HepG2 (cell line): ENCODE results near the gene WWTR1. TPM values are rescaled to one million over a fixed set of nuclear protein-coding genes. Genes with fewer than 3 reads are reported as not detected.

Source experiments
- ATAC-seq: fragments of 200-7000 bp; cut with Tn5 transposase; 3 replicates; pipeline ENCODE4 v1.9.1; 2020; ENCODE audit warnings: mild to moderate bottlenecking, moderate library complexity
- BruUV-seq: library from RNA; stranded (reverse); fragments of 400-500 nt; replicated peaks from 2 replicates; lab custom pipeline; 2021; lab: Mats Ljungman, UMichigan
- CTCF ChIA-PET: fragments of 300-600 bp; formaldehyde crosslinking; extraction: SDS; loops from one replicate; lab custom pipeline; 2021; ENCODE audit warnings: low total read pairs, inconsistent platforms, low intra/inter-chr PET ratio; lab: Yijun Ruan, JAX
- POLR2A ChIA-PET: fragments of 350-600 bp; sonication (Branson Sonifier 250); formaldehyde crosslinking; loops from one replicate; lab custom pipeline; 2020; ENCODE audit warnings: antibody characterized with exemption, inconsistent platforms; lab: Yijun Ruan, JAX
- DNase-seq: peaks from one replicate; pipeline ENCODE4 v3.0.0-alpha.2; 2015; ENCODE audit warnings: low spot score
- FAIRE-seq: peaks from 3 replicates; lab custom pipeline; 2011; peaks lifted over from hg19 to GRCh38; lab: Jason Lieb, UNC
- H2AFZ ChIP-seq: one replicate; pipeline ENCODE4 v1.6.1; 2011; ENCODE audit warnings: low read length, inconsistent platforms
- H3K27ac ChIP-seq: fragments of 300-600 bp; 3 replicates; pipeline ENCODE4 v1.8.0; 2011; ENCODE audit warnings: mixed run types, mild to moderate bottlenecking, mixed read lengths, low read length, inconsistent platforms; ENCODE audit not compliant: insufficient read depth; ENCODE audit errors: extremely low read length
- H3K27me3 ChIP-seq, 2 experiments: fragments of 200-600 bp in 1 of 2; 2 replicates in 1 of 2; 3 replicates in 1 of 2; pipeline versions ENCODE4 v1.6.0 to v1.8.0; 2011; ENCODE audit warnings: low read length in 2 of 2, mild to moderate bottlenecking in 2 of 2, moderate library complexity in 2 of 2, inconsistent platforms in 1 of 2; ENCODE audit not compliant: insufficient read depth in 2 of 2, control insufficient read depth in 1 of 2
- H3K36me3 ChIP-seq, 2 experiments: fragments of 200-600 bp in 1 of 2; replicated peaks in 1 of 2; 2 replicates in 1 of 2; 3 replicates in 1 of 2; pipeline versions ENCODE4 v1.5.1 to v1.8.0; 2011; ENCODE audit warnings: low read length in 2 of 2, inconsistent platforms in 1 of 2; ENCODE audit not compliant: insufficient read depth in 2 of 2, control insufficient read depth in 1 of 2
- H3K4me1 ChIP-seq: 2 replicates; pipeline ENCODE4 v1.5.1; 2012; ENCODE audit warnings: low read length, inconsistent platforms; ENCODE audit not compliant: insufficient read depth
- H3K4me2 ChIP-seq: 2 replicates; pipeline ENCODE4 v1.6.0; 2011; ENCODE audit warnings: low read depth, low read length, inconsistent platforms
- H3K4me3 ChIP-seq, 3 experiments: fragments of 200-600 bp in 1 of 3; sonication (generic), shearing (Covaris generic) in 1 of 3; replicated peaks in 1 of 3; 2 replicates each; pipeline ENCODE4 v1.5.1; 2011 to 2016; ENCODE audit warnings: low read length in 3 of 3, inconsistent platforms in 2 of 3, low read depth in 2 of 3, mild to moderate bottlenecking in 2 of 3, control low read depth in 1 of 3, mixed read lengths in 1 of 3; ENCODE audit not compliant: insufficient read depth in 1 of 3
- H3K79me2 ChIP-seq: one replicate; pipeline ENCODE4 v1.6.1; 2011; ENCODE audit warnings: low read length, inconsistent platforms; ENCODE audit not compliant: insufficient read depth
- H3K9ac ChIP-seq: 2 replicates; pipeline ENCODE4 v1.6.0; 2011; ENCODE audit warnings: mild to moderate bottlenecking, low read depth, low read length, inconsistent platforms; ENCODE audit not compliant: insufficient read depth
- H3K9me3 ChIP-seq: 2 replicates; pipeline ENCODE4 v1.5.1; 2012; ENCODE audit warnings: mild to moderate bottlenecking, low read length
- H4K20me1 ChIP-seq: 2 replicates; pipeline ENCODE4 v1.6.0; 2011; ENCODE audit warnings: inconsistent platforms, mild to moderate bottlenecking, low read length, moderate library complexity; ENCODE audit not compliant: insufficient read depth
- FOXK1 ChIP-seq: sonication (generic); formaldehyde crosslinking; IDR thresholded peaks from 2 replicates; pipeline ENCODE4 v1.4.0; 2020; ENCODE audit warnings: low read depth, missing genetic modification reagents, borderline replicate concordance
- MED13 ChIP-seq: sonication (generic); formaldehyde crosslinking; IDR thresholded peaks from 2 replicates; pipeline ENCODE4 v1.5.0; 2020; ENCODE audit warnings: missing genetic modification reagents
- PAF1 ChIP-seq: IDR thresholded peaks from 2 replicates; pipeline ENCODE4 v1.6.1; 2016; ENCODE audit warnings: missing genetic modification reagents, missing compliant biosample characterization
- RAD51 ChIP-seq: fragments of 450-650 bp; IDR thresholded peaks from 2 replicates; pipeline ENCODE4 v1.6.1; 2016; ENCODE audit warnings: borderline replicate concordance
- ZNF713 ChIP-seq: sonication (generic); formaldehyde crosslinking; IDR thresholded peaks from 2 replicates; pipeline ENCODE4 v1.4.0; 2020; ENCODE audit warnings: mild to moderate bottlenecking, missing genetic modification reagents
- ZNF776 ChIP-seq: sonication (generic); formaldehyde crosslinking; IDR thresholded peaks from 2 replicates; pipeline ENCODE4 v1.4.0; 2020; ENCODE audit warnings: mild to moderate bottlenecking, missing genetic modification reagents
- ZSCAN30 ChIP-seq: sonication (generic); formaldehyde crosslinking; IDR thresholded peaks from 2 replicates; pipeline ENCODE4 v1.5.0; 2020; ENCODE audit warnings: mild to moderate bottlenecking, missing genetic modification reagents
- WGBS: methylation state at CpG from one replicate; pipeline ENCODE4 v1.1.6; 2017; ENCODE audit warnings: low lambda C conversion rate; 5-methylcytosine and 5-hydroxymethylcytosine counted together
- in situ Hi-C: cut with HindIII; loops from 2 replicates; pipeline ENCODE4 v1.10.0; 2017; ENCODE audit warnings: low pct_unique_long_range_greater_than_20kb; ENCODE audit not compliant: extremely low pct_ligation_motif_present
- intact Hi-C: fragments of 100-400 bp; cut with micrococcal nuclease; formaldehyde crosslinking; loops from one replicate; pipeline ENCODE4 v1.10.0; 2022; ENCODE audit not compliant: unreplicated experiment
- polyA plus RNA-seq, 8 experiments: library from polyadenylated mRNA; depleted of rRNA in 3 of 8; stranded (reverse) in 7 of 8; unstranded in 1 of 8; fragments of >200 nt; fragmentation: Illumina TruSeq in 4 of 8; extraction: Trizol in 4 of 8; gene quantifications; 2 replicates each; pipeline versions ENCODE4 v1.2.1 to v1.2.3, GENCODE V29; 2011 to 2016; ENCODE audit warnings: low read depth in 4 of 8, missing spikeins in 1 of 8, mixed read lengths in 1 of 8; ENCODE audit not compliant: insufficient read depth in 1 of 8
- total RNA-seq, 5 experiments: library from RNA; depleted of rRNA; stranded (reverse); fragments of >200 nt; fragmentation: Illumina TruSeq; extraction: Trizol; gene quantifications; 2 replicates each; pipeline ENCODE4 v1.2.3, GENCODE V29; 2016; ENCODE audit warnings: low read depth in 1 of 5
- TF ChIP-seq, protein P1 (sequence below): sonication (generic); formaldehyde crosslinking; IDR thresholded peaks from 2 replicates; pipeline ENCODE4 v1.4.0; 2020; ENCODE audit warnings: missing genetic modification reagents, borderline replicate concordance
- TF ChIP-seq, protein P2 (sequence below): sonication (generic); formaldehyde crosslinking; IDR thresholded peaks from 2 replicates; pipeline ENCODE4 v1.8.1; 2023; ENCODE audit warnings: missing genetic modification reagents, inconsistent platforms, borderline replicate concordance

Gene WWTR1
- total and polyA plus RNA-seq, 2 of the 13 experiments (the other 11 are each of a cell fraction or from before 2014, with no cell fraction given) = 19.7 to 139 TPM

DNA sequence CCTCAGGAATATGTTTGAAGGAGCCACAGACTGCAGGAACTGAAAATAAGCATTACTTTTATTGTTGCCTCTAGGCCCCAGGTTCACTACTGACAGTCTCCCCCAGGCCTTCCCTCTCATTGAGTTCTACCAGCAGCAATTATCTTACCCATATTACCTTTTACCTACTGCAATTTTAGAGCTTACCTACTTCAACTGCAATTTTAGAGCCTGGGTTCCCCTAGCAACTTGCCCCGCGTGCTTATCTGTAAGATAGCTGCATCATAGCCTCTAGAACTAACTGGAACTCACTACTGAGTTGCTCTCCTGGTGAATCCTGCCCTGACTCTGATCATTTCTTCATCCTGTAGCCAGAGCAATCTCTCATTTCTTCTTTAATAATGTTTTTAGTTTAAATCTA, 29.2 kb upstream of the WWTR1 start:
- no peaks in the 10 kb centered on the region for H3K36me3 ChIP-seq
- H3K9me3 ChIP-seq = no peaks in the 10 kb centered on the region
- CTCF ChIA-PET = no interaction called here
- no peak overlapping the region for H2AFZ ChIP-seq
- H3K4me3 ChIP-seq = no peak overlapping the region
- 78% methylated on average over 2 of the region's 2 CpGs for WGBS
- H3K9ac ChIP-seq = no peak overlapping the region
- no peaks in the 10 kb centered on the region for H3K79me2 ChIP-seq
- no peak for DNase-seq
- POLR2A ChIA-PET = interaction anchor here (0.8 kb wide), 1 partner anchor 29 kb away, joined by 3 read pairs; the partner anchor contains the start of gene WWTR1
- no peaks in the 10 kb centered on the region for H3K27me3 ChIP-seq
- TF ChIP-seq ZSCAN30 (CRISPR knock-in tag) (no peak), FOXK1 (CRISPR knock-in tag) (no peak), ZNF776 (CRISPR knock-in tag) (no peak), RAD51 (no peak), PAF1 (CRISPR knock-in tag) (no peak), MED13 (CRISPR knock-in tag) (no peak), ZNF713 (CRISPR knock-in tag) (no peak)
- TF ChIP-seq, protein P1, sequence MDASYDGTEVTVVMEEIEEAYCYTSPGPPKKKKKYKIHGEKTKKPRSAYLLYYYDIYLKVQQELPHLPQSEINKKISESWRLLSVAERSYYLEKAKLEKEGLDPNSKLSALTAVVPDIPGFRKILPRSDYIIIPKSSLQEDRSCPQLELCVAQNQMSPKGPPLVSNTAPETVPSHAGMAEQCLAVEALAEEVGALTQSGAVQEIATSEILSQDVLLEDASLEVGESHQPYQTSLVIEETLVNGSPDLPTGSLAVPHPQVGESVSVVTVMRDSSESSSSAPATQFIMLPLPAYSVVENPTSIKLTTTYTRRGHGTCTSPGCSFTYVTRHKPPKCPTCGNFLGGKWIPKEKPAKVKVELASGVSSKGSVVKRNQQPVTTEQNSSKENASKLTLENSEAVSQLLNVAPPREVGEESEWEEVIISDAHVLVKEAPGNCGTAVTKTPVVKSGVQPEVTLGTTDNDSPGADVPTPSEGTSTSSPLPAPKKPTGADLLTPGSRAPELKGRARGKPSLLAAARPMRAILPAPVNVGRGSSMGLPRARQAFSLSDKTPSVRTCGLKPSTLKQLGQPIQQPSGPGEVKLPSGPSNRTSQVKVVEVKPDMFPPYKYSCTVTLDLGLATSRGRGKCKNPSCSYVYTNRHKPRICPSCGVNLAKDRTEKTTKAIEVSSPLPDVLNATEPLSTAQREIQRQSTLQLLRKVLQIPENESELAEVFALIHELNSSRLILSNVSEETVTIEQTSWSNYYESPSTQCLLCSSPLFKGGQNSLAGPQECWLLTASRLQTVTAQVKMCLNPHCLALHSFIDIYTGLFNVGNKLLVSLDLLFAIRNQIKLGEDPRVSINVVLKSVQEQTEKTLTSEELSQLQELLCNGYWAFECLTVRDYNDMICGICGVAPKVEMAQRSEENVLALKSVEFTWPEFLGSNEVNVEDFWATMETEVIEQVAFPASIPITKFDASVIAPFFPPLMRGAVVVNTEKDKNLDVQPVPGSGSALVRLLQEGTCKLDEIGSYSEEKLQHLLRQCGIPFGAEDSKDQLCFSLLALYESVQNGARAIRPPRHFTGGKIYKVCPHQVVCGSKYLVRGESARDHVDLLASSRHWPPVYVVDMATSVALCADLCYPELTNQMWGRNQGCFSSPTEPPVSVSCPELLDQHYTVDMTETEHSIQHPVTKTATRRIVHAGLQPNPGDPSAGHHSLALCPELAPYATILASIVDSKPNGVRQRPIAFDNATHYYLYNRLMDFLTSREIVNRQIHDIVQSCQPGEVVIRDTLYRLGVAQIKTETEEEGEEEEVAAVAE = no peak
- TF ChIP-seq, protein P2, sequence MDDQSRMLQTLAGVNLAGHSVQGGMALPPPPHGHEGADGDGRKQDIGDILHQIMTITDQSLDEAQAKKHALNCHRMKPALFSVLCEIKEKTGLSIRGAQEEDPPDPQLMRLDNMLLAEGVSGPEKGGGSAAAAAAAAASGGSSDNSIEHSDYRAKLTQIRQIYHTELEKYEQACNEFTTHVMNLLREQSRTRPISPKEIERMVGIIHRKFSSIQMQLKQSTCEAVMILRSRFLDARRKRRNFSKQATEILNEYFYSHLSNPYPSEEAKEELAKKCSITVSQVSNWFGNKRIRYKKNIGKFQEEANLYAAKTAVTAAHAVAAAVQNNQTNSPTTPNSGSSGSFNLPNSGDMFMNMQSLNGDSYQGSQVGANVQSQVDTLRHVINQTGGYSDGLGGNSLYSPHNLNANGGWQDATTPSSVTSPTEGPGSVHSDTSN (CRISPR knock-in tag) = no peak
- intact Hi-C loops = no loop called here
- BruUV-seq = no TSS peak
- no peak for FAIRE-seq
- in situ Hi-C loops = no loop called here
- ATAC-seq = no peak
- H3K27ac ChIP-seq = no peak overlapping the region
- H3K4me1 ChIP-seq = no peaks in the 10 kb centered on the region
- H4K20me1 ChIP-seq = no peaks in the 10 kb centered on the region
- no peak overlapping the region for H3K4me2 ChIP-seq
